IMR-90 (cell line): Measurements from ENCODE around the gene GPC6. TPM values are rescaled to one million over a fixed set of nuclear protein-coding genes. Genes with fewer than 3 reads are reported as not detected.

Source experiments
- ATAC-seq: fragments of 200-7000 bp; cut with Tn5 transposase; 2 replicates; pipeline ENCODE4 v1.9.1; 2020; ENCODE audit warnings: low read depth, mild to moderate bottlenecking, moderate library complexity
- BruUV-seq: library from RNA; stranded (reverse); fragments of 400-500 nt; replicated peaks from 2 replicates; lab custom pipeline; 2021; lab: Mats Ljungman, UMichigan
- CTCF ChIA-PET: fragments of 300-600 bp; formaldehyde crosslinking; extraction: SDS; loops from one replicate; lab custom pipeline; 2021; ENCODE audit warnings: antibody characterized with exemption; lab: Yijun Ruan, JAX
- POLR2A ChIA-PET: fragments of 300-600 bp; sonication (Branson Sonifier 250); formaldehyde crosslinking; loops from one replicate; lab custom pipeline; 2022; ENCODE audit warnings: antibody characterized with exemption; ENCODE audit not compliant: unreplicated experiment; lab: Charles Lee
- DNase-seq: peaks from one replicate; pipeline ENCODE4 v3.0.0; 2013
- H2AFZ ChIP-seq: replicated peaks from 2 replicates; pipeline ENCODE3; 2013; ENCODE audit warnings: low read length, mild to moderate bottlenecking; ENCODE audit not compliant: poor library complexity
- H2AK5ac ChIP-seq: 2 replicates; pipeline ENCODE4 v1.6.1; 2013; ENCODE audit warnings: low read depth, low read length, inconsistent platforms
- H2AK9ac ChIP-seq: replicated peaks from 2 replicates; pipeline ENCODE3; 2013; ENCODE audit warnings: mild to moderate bottlenecking, low read depth, low read length, moderate library complexity; ENCODE audit not compliant: poor library complexity
- H2BK120ac ChIP-seq: 2 replicates; pipeline ENCODE4 v1.6.1; 2013; ENCODE audit warnings: low read depth, low read length, inconsistent platforms
- H2BK15ac ChIP-seq: 3 replicates; pipeline ENCODE4 v1.6.1; 2013; ENCODE audit warnings: low read depth, low read length, inconsistent platforms
- H2BK20ac ChIP-seq: 2 replicates; pipeline ENCODE4 v1.6.1; 2013; ENCODE audit warnings: low read depth, mild to moderate bottlenecking, inconsistent platforms, low read length, moderate library complexity
- H2BK5ac ChIP-seq: 2 replicates; pipeline ENCODE4 v1.6.1; 2013; ENCODE audit warnings: mild to moderate bottlenecking, low read depth, low read length, inconsistent platforms; ENCODE audit not compliant: poor library complexity, severe bottlenecking
- H3K14ac ChIP-seq: replicated peaks from 2 replicates; pipeline ENCODE4 v1.6.1; 2013; ENCODE audit warnings: low read depth, low read length, inconsistent platforms
- H3K18ac ChIP-seq: 2 replicates; pipeline ENCODE4 v1.6.1; 2013; ENCODE audit warnings: low read depth, low read length, control low read depth
- H3K23ac ChIP-seq: 2 replicates; pipeline ENCODE4 v1.6.1; 2013; ENCODE audit warnings: low read depth, low read length, inconsistent platforms
- H3K27ac ChIP-seq: 2 replicates; pipeline ENCODE4 v1.5.1; 2013; ENCODE audit warnings: mild to moderate bottlenecking, control low read depth, low read length; ENCODE audit not compliant: insufficient read depth
- H3K27me3 ChIP-seq: 2 replicates; pipeline ENCODE4 v1.6.1; 2013; ENCODE audit warnings: low read length; ENCODE audit not compliant: control insufficient read depth, insufficient read depth
- H3K36me3 ChIP-seq: 2 replicates; pipeline ENCODE4 v1.6.1; 2013; ENCODE audit warnings: low read length, mixed read lengths; ENCODE audit not compliant: control insufficient read depth, insufficient read depth
- H3K4ac ChIP-seq: 2 replicates; pipeline ENCODE4 v1.6.1; 2013; ENCODE audit warnings: low read depth, low read length, inconsistent platforms
- H3K4me1 ChIP-seq: 2 replicates; pipeline ENCODE4 v1.6.1; 2013; ENCODE audit warnings: low read length, mixed read lengths; ENCODE audit not compliant: control insufficient read depth, insufficient read depth
- H3K4me2 ChIP-seq: 2 replicates; pipeline ENCODE4 v1.6.1; 2013; ENCODE audit warnings: low read depth, mild to moderate bottlenecking, control low read depth, low read length, moderate library complexity
- H3K4me3 ChIP-seq: 2 replicates; pipeline ENCODE4 v1.5.1; 2013; ENCODE audit warnings: low read depth, mild to moderate bottlenecking, control low read depth, low read length, moderate library complexity; ENCODE audit not compliant: insufficient read depth
- H3K56ac ChIP-seq: 2 replicates; pipeline ENCODE4 v1.6.1; 2013; ENCODE audit warnings: low read length, inconsistent platforms; ENCODE audit not compliant: insufficient read depth; ENCODE audit errors: extremely low read depth
- H3K79me1 ChIP-seq, 2 experiments: 2 replicates each; pipeline ENCODE4 v1.6.1; 2013; ENCODE audit warnings: low read length in 2 of 2, inconsistent platforms in 1 of 2, low read depth in 1 of 2
- H3K9ac ChIP-seq: 2 replicates; pipeline ENCODE4 v1.6.1; 2013; ENCODE audit warnings: low read depth, low read length, control low read depth
- H3K9me1 ChIP-seq: 2 replicates; pipeline ENCODE4 v1.6.1; 2013; ENCODE audit warnings: low read length, inconsistent platforms; ENCODE audit not compliant: insufficient read depth
- H3K9me3 ChIP-seq: 2 replicates; pipeline ENCODE4 v1.6.1; 2013; ENCODE audit warnings: low read length; ENCODE audit not compliant: control insufficient read depth, insufficient read depth
- H4K20me1 ChIP-seq: 2 replicates; pipeline ENCODE4 v1.6.1; 2013; ENCODE audit warnings: low read length, inconsistent platforms; ENCODE audit not compliant: insufficient read depth
- H4K5ac ChIP-seq: 2 replicates; pipeline ENCODE4 v1.6.1; 2013; ENCODE audit warnings: mild to moderate bottlenecking, low read depth, low read length, control low read depth
- H4K8ac ChIP-seq, 2 experiments: 2 replicates each; pipeline ENCODE4 v1.6.1; 2013; ENCODE audit warnings: low read depth in 2 of 2, low read length in 2 of 2, control low read depth in 1 of 2, inconsistent platforms in 1 of 2
- H4K91ac ChIP-seq: 2 replicates; pipeline ENCODE4 v1.6.1; 2013; ENCODE audit warnings: low read depth, low read length, inconsistent platforms; ENCODE audit not compliant: insufficient read depth
- CHD1 ChIP-seq: IDR thresholded peaks from 2 replicates; pipeline ENCODE4 v1.6.1; 2012; ENCODE audit warnings: low read depth, low read length, improper control_type of control experiment
- ELK1 ChIP-seq: fragments of 150-350 bp; IDR thresholded peaks from 2 replicates; pipeline ENCODE4 v1.6.1; 2016; ENCODE audit warnings: low read depth, mild to moderate bottlenecking, low read length, moderate library complexity, borderline replicate concordance
- FOS ChIP-seq: fragments of 150-350 bp; IDR thresholded peaks from 2 replicates; pipeline ENCODE4 v1.6.1; 2016; ENCODE audit warnings: low read depth, low read length
- MAFK ChIP-seq: IDR thresholded peaks from 2 replicates; pipeline ENCODE4 v1.6.1; 2012; ENCODE audit warnings: low read depth, low read length, improper control_type of control experiment
- MXI1 ChIP-seq: IDR thresholded peaks from 2 replicates; pipeline ENCODE4 v1.6.1; 2012; ENCODE audit warnings: low read depth, mild to moderate bottlenecking, low read length, moderate library complexity, borderline replicate concordance
- NFE2L2 ChIP-seq: fragments of 150-350 bp; IDR thresholded peaks from 2 replicates; pipeline ENCODE4 v1.6.1; 2016; ENCODE audit warnings: low read depth, mild to moderate bottlenecking, low read length
- POLR2A ChIP-seq: IDR thresholded peaks from 2 replicates; pipeline ENCODE4 v1.6.1; 2012; ENCODE audit warnings: mild to moderate bottlenecking, low read depth, low read length
- RAD21 ChIP-seq: IDR thresholded peaks from 2 replicates; pipeline ENCODE4 v1.6.1; 2012; ENCODE audit warnings: low read length, improper control_type of control experiment
- RCOR1 ChIP-seq: IDR thresholded peaks from 2 replicates; pipeline ENCODE4 v1.6.1; 2012; ENCODE audit warnings: mild to moderate bottlenecking, low read length, improper control_type of control experiment; ENCODE audit not compliant: insufficient replicate concordance
- RFX5 ChIP-seq: IDR thresholded peaks from 2 replicates; pipeline ENCODE4 v1.8.0; 2012; ENCODE audit warnings: low read depth, mild to moderate bottlenecking, low read length, moderate library complexity
- SMC3 ChIP-seq: fragments of 150-350 bp; IDR thresholded peaks from 2 replicates; pipeline ENCODE4 v1.6.1; 2016; ENCODE audit warnings: low read depth, mild to moderate bottlenecking, antibody characterized with exemption, low read length, moderate library complexity
- WGBS, 2 experiments: methylation state at CpG; one replicate each; pipeline versions ENCODE4 v1.1.5 to v1.1.7; 2013; ENCODE audit warnings: missing lambda C conversion rate in 2 of 2; ENCODE audit not compliant: insufficient read length in 1 of 2; ENCODE audit errors: extremely low coverage in 2 of 2; 5-methylcytosine and 5-hydroxymethylcytosine counted together
- dilution Hi-C: fragments of 300-500 bp; cut with HindIII; formaldehyde crosslinking; loops from one replicate; pipeline ENCODE4 v1.14.3; 2018; ENCODE audit warnings: low sequenced_read_pairs; ENCODE audit not compliant: unreplicated experiment
- in situ Hi-C: fragments of 300-500 bp; cut with MboI; formaldehyde crosslinking; loops from 3 replicates; pipeline ENCODE4 v1.14.3; 2019; ENCODE audit warnings: low sequenced_read_pairs, inconsistent platforms, mixed read lengths
- intact Hi-C: fragments of 100-400 bp; cut with micrococcal nuclease; formaldehyde crosslinking; loops from 2 replicates; pipeline ENCODE4 v1.10.0; 2022
- polyA plus RNA-seq, 3 experiments: library from polyadenylated mRNA; depleted of rRNA; stranded (reverse); fragments of >200 nt; gene quantifications; 2 replicates each; pipeline ENCODE4 v1.2.3, GENCODE V29; 2012; ENCODE audit warnings: low replicate concordance in 1 of 3
- total RNA-seq: library from RNA; depleted of rRNA; stranded (reverse); fragments of >200 nt; gene quantifications from 2 replicates; pipeline ENCODE4 v1.2.3, GENCODE V29; 2012
- TF ChIP-seq, protein P1 (sequence below): conservative IDR thresholded peaks from 2 replicates; pipeline ENCODE4 v1.5.1; 2012; ENCODE audit warnings: mild to moderate bottlenecking, low read depth, low read length, improper control_type of control experiment

GPC6 gene
- total and polyA plus RNA-seq, 2 of the 4 experiments (the other 2 are of a cell fraction): 14.9 to 39.4 TPM

- Histone ChIP-seq H3K4me1 (peaks cover 10% of the 10 kb centered on the region), H4K20me1 (no peaks in the 10 kb centered on the region), H3K23ac (no peak overlapping the region), H2BK20ac (no peak overlapping the region), H2BK5ac (no peak overlapping the region), H3K9me3 (no peaks in the 10 kb centered on the region), H3K79me1 (no peaks in the 10 kb centered on the region), H2AK9ac (no peak overlapping the region), H3K4ac (no peak overlapping the region), H3K18ac (peak overlapping the region; percentile 70; the same call in 1 of the 2 replicates), H3K4me2 (no peak overlapping the region), H2AFZ (no peak overlapping the region), H3K27me3 (no peaks in the 10 kb centered on the region), H4K91ac (no peak overlapping the region), H2BK120ac (no peak overlapping the region), H2AK5ac (no peak overlapping the region), H3K9me1 (peaks cover 9% of the 10 kb centered on the region), H3K36me3 (no peaks in the 10 kb centered on the region), H2BK15ac (no peak overlapping the region), H4K5ac (no peak overlapping the region), H3K14ac (0 out of 2 replicates have a peak overlapping the region, but pooled peaks have one; percentile 23), H3K27ac (no peak overlapping the region), H3K4me3 (no peak overlapping the region), H4K8ac (no peak overlapping the region), H3K56ac (no peak overlapping the region), H3K9ac (no peak overlapping the region)
- POLR2A ChIA-PET: no interaction called here
- ATAC-seq: no peak
- no CpG with 5 or more reads among the region's 4 CpGs for WGBS, 2 experiments
- no peak for DNase-seq
- CTCF ChIA-PET: interaction anchor here (0.6 kb wide), 1 partner anchor 189 kb away, joined by 3 read pairs; no protein-coding TSS in a partner anchor
- no TSS peak for BruUV-seq
- in situ Hi-C loops (no loop called here), intact Hi-C loops (no loop called here), dilution Hi-C loops (no loop called here)
- no peak for TF ChIP-seq CHD1
- TF ChIP-seq ELK1: no peak
- TF ChIP-seq NFE2L2: no peak
- no peak for TF ChIP-seq POLR2A
- TF ChIP-seq MAFK: no peak
- TF ChIP-seq FOS: no peak
- TF ChIP-seq RFX5: no peak
- TF ChIP-seq RCOR1: no peak
- TF ChIP-seq, protein P1, sequence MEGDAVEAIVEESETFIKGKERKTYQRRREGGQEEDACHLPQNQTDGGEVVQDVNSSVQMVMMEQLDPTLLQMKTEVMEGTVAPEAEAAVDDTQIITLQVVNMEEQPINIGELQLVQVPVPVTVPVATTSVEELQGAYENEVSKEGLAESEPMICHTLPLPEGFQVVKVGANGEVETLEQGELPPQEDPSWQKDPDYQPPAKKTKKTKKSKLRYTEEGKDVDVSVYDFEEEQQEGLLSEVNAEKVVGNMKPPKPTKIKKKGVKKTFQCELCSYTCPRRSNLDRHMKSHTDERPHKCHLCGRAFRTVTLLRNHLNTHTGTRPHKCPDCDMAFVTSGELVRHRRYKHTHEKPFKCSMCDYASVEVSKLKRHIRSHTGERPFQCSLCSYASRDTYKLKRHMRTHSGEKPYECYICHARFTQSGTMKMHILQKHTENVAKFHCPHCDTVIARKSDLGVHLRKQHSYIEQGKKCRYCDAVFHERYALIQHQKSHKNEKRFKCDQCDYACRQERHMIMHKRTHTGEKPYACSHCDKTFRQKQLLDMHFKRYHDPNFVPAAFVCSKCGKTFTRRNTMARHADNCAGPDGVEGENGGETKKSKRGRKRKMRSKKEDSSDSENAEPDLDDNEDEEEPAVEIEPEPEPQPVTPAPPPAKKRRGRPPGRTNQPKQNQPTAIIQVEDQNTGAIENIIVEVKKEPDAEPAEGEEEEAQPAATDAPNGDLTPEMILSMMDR: no peak
- no peak for TF ChIP-seq RAD21
- TF ChIP-seq MXI1: no peak
- TF ChIP-seq SMC3: no peak
Measured at GRCh38 chr13:94063848-94064247, 837.2 kb downstream of the GPC6 start.
